ENCODE measurements around the gene GRIFIN.

DNA sequence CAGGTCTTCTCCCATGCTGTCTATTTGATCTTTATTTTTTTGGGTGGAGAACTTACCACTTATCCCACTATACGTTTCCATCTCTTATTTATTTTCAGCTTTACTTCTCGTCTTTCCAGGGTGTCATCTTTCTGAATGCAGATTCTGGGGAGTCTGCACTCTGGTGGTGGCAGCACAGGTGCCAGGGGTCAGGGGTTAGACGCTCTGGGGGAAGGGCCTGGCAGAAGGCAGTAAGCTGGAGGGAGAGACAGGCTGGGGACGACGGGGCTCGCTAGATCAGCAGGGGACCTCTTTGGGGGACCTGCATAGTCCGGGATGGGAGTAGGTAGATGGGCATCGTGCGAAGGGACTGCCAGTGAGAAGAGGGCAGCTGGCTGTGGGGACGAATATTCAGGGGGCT lies 50.4 kb downstream of the GRIFIN start:
- TF ChIP-seq, protein P1, sequence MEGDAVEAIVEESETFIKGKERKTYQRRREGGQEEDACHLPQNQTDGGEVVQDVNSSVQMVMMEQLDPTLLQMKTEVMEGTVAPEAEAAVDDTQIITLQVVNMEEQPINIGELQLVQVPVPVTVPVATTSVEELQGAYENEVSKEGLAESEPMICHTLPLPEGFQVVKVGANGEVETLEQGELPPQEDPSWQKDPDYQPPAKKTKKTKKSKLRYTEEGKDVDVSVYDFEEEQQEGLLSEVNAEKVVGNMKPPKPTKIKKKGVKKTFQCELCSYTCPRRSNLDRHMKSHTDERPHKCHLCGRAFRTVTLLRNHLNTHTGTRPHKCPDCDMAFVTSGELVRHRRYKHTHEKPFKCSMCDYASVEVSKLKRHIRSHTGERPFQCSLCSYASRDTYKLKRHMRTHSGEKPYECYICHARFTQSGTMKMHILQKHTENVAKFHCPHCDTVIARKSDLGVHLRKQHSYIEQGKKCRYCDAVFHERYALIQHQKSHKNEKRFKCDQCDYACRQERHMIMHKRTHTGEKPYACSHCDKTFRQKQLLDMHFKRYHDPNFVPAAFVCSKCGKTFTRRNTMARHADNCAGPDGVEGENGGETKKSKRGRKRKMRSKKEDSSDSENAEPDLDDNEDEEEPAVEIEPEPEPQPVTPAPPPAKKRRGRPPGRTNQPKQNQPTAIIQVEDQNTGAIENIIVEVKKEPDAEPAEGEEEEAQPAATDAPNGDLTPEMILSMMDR (IDR thresholded peaks at IDR 0.05) = no peak
- no peak for TF ChIP-seq POLR2A (IDR thresholded peaks at IDR 0.05)
